Hepatocyte (in vitro differentiated cells): Measurements from ENCODE around the gene EHD1.

Experiments
- CTCF ChIP-seq: fragments of 200-600 bp; sonication (generic); IDR thresholded peaks from 2 replicates; pipeline ENCODE4 v1.5.1; 2016; ENCODE audit warnings: antibody characterized with exemption, mild to moderate bottlenecking; ENCODE audit not compliant: poor library complexity
- EZH2 ChIP-seq: fragments of 200-600 bp; sonication (generic); IDR thresholded peaks from 2 replicates; pipeline ENCODE4 v1.6.1; 2016; ENCODE audit warnings: antibody characterized with exemption, mild to moderate bottlenecking, borderline replicate concordance
- EZH2phosphoT487 ChIP-seq: fragments of 200-600 bp; sonication (generic); IDR thresholded peaks from one replicate; pipeline ENCODE4 v1.6.1; 2018; ENCODE audit warnings: antibody characterized with exemption, mild to moderate bottlenecking, low read depth, moderate library complexity; ENCODE audit not compliant: unreplicated experiment, severe bottlenecking

GRCh38 chr11:64876835-64877341 is 1.5 kb downstream of the EHD1 start:
- TF ChIP-seq CTCF = no peak
- no peak for TF ChIP-seq EZH2
- TF ChIP-seq EZH2phosphoT487 = no peak
